ENCODE results near the gene FTCDNL1.

FTCDNL1 gene

GRCh38 chr2:199756743-199757142 lies 94.2 kb downstream of the FTCDNL1 start:
- no peak overlapping the region for H3K4me3 ChIP-seq (ENCODE audit: control insufficient read depth, low read depth, low read length)
- DNase-seq (ENCODE audit: low read depth): peak; percentile 7
- TF ChIP-seq CTCF (conservative IDR thresholded peaks at IDR 0.05; ENCODE audit: control insufficient read depth, insufficient read depth, low read depth, low read length): no peak

- no peak overlapping the region for H3K4me3 ChIP-seq (ENCODE audit: control insufficient read depth, low read depth, low read length)
- no peak for TF ChIP-seq CTCF (conservative IDR thresholded peaks at IDR 0.05; ENCODE audit: control insufficient read depth, insufficient read depth, low read depth, low read length)
- DNase-seq (ENCODE audit: low read depth): no peak
Measured at GRCh38 chr2:199756211-199756610, 94.8 kb downstream of the FTCDNL1 start.

DNA sequence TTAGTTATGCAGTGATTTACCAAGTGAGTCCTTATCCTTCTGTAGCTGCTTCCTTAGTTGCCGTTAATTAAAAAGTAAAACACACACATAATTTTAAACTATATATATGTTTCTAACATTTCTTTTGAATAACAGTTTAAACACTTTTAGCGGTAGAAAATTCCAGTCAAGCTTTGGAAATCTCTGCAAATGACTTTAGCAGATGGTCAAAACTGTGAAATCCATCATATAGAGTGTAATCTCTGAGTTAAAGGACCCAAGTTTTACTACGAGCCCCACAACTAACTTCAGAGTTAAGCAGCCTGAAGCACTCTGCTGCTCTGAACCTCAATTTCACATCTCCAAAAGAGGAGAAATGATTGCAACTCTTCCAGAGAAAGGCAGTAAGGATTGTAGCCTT lies 96.2 kb downstream of the FTCDNL1 start:
- no peak for DNase-seq (ENCODE audit: low read depth)
- no peak overlapping the region for H3K4me3 ChIP-seq (ENCODE audit: control insufficient read depth, low read depth, low read length)
- TF ChIP-seq CTCF (conservative IDR thresholded peaks at IDR 0.05; ENCODE audit: control insufficient read depth, insufficient read depth, low read depth, low read length): no peak

DNA sequence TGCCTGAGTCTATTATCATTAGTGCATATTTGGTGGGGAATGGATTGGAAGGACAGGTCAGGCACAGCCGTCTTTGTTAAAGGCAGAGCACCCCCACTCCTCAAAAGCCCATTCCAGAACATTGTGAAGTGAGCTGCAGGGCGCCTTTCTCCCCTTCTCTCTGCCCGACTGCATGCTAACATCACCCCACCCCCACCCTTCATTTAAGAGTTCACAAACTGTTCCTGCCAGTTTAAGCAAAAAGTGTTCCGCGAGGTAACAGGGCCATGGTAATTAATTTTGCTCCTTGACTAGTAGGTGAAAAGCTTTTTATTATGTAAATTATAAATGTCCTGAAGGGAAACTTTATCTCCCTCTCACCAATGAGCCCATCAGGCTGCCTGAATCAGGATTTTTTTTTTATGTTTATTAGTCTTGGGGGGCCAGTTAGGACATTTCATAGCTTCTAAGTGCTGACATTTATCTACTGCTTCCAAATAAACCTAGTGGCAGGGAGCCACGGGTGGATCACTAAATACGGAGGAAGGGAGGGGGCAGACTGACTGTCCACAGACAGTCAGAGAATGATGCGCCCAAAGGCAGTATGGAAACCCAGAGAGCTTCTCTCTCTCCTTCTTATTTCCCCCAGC lies 99.4 kb downstream of the FTCDNL1 start:
- no peak for TF ChIP-seq CTCF (conservative IDR thresholded peaks at IDR 0.05; ENCODE audit: control insufficient read depth, insufficient read depth, low read depth, low read length)
- H3K4me3 ChIP-seq (ENCODE audit: control insufficient read depth, low read depth, low read length): no peak overlapping the region
- DNase-seq (ENCODE audit: low read depth): no peak

GRCh38 chr2:199749571-199749970 lies 101.4 kb downstream of the FTCDNL1 start:
- no peak overlapping the region for H3K4me3 ChIP-seq (ENCODE audit: control insufficient read depth, low read depth, low read length)
- no peak for TF ChIP-seq CTCF (conservative IDR thresholded peaks at IDR 0.05; ENCODE audit: control insufficient read depth, insufficient read depth, low read depth, low read length)
- DNase-seq (ENCODE audit: low read depth): no peak

DNA sequence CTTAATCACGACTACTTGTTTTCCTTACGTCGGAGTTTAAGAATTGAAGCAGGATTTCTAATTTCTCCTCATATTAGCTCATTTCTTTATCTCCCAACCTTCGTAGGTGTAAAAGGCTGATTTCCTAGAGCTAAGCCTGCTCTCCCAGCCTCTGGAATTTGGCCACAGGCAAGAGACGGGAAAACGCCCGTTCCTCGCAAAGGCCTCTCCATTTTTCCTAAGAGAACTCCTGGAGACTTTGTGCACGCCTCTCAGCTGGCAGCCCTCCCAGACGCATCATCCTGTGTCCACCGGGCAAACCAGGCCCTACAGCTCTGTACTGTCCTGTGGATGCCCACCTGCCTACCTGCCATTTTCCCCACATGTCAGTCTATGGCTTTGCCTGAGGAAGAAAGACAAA lies 106.3 kb downstream of the FTCDNL1 start:
- DNase-seq (ENCODE audit: low read depth): no peak
- H3K4me3 ChIP-seq (ENCODE audit: control insufficient read depth, low read depth, low read length): no peak overlapping the region
- TF ChIP-seq CTCF (conservative IDR thresholded peaks at IDR 0.05; ENCODE audit: control insufficient read depth, insufficient read depth, low read depth, low read length): no peak

GRCh38 chr2:199744260-199744659 lies 106.7 kb downstream of the FTCDNL1 start:
- TF ChIP-seq CTCF (conservative IDR thresholded peaks at IDR 0.05; ENCODE audit: control insufficient read depth, insufficient read depth, low read depth, low read length): no peak
- DNase-seq (ENCODE audit: low read depth): no peak
- H3K4me3 ChIP-seq (ENCODE audit: control insufficient read depth, low read depth, low read length): no peak overlapping the region

Data from fibroblast of mammary gland (primary cell).